Endothelial cell of umbilical vein (primary cell): Measurements from ENCODE around the gene CD82. TPM values are rescaled to one million over a fixed set of nuclear protein-coding genes. Genes with fewer than 3 reads are reported as not detected.

Experiments
- BruUV-seq: library from RNA; stranded (reverse); fragments of 400-500 nt; replicated peaks from 2 replicates; lab custom pipeline; 2021; lab: Mats Ljungman, UMichigan
- CTCF ChIA-PET: fragments of 300-600, 350-600 bp; sonication (Branson Sonifier 250); formaldehyde crosslinking; loops from one replicate; lab custom pipeline; 2021; ENCODE audit warnings: antibody characterized with exemption, inconsistent platforms; lab: Charles Lee
- POLR2A ChIA-PET: fragments of 300-600, 350-600 bp; sonication (Branson Sonifier 250); formaldehyde crosslinking; loops from one replicate; lab custom pipeline; 2021; ENCODE audit warnings: antibody characterized with exemption, inconsistent platforms; lab: Charles Lee
- DNase-seq: peaks from one replicate; pipeline ENCODE4 v3.0.0-alpha.2; 2011; ENCODE audit warnings: low read depth, low spot score
- FAIRE-seq: peaks from 2 replicates; lab custom pipeline; 2011; peaks lifted over from hg19 to GRCh38; lab: Jason Lieb, UNC
- H2AFZ ChIP-seq: 2 replicates; pipeline ENCODE4 v1.6.0; 2012; ENCODE audit warnings: low read depth, low read length, control low read depth, inconsistent platforms
- H3K27ac ChIP-seq: 2 replicates; pipeline ENCODE4 v1.5.1; 2011; ENCODE audit warnings: low read depth, mild to moderate bottlenecking, control low read depth, low read length, moderate library complexity; ENCODE audit not compliant: insufficient read depth
- H3K27me3 ChIP-seq, 2 experiments: 2 replicates each; pipeline versions ENCODE4 v1.6.0 to v1.6.1; 2011; ENCODE audit warnings: low read length in 2 of 2, mixed read lengths in 1 of 2; ENCODE audit not compliant: control insufficient read depth in 2 of 2, insufficient read depth in 2 of 2
- H3K36me3 ChIP-seq, 2 experiments: 2 replicates in 1 of 2; 3 replicates in 1 of 2; pipeline ENCODE4 v1.5.1; 2011; ENCODE audit warnings: low read length in 2 of 2, mild to moderate bottlenecking in 1 of 2, moderate library complexity in 1 of 2; ENCODE audit not compliant: control insufficient read depth in 2 of 2, insufficient read depth in 2 of 2; ENCODE audit errors: extremely low read depth in 1 of 2
- H3K4me1 ChIP-seq: 3 replicates; pipeline ENCODE4 v1.5.1; 2011; ENCODE audit warnings: mild to moderate bottlenecking, low read length; ENCODE audit not compliant: control insufficient read depth, insufficient read depth; ENCODE audit errors: extremely low read depth
- H3K4me2 ChIP-seq: 2 replicates; pipeline ENCODE4 v1.6.1; 2011; ENCODE audit warnings: low read length, control low read depth, mixed read lengths; ENCODE audit not compliant: insufficient read depth
- H3K4me3 ChIP-seq, 3 experiments: fragments of 200-600 bp in 1 of 3; sonication (generic), shearing (Covaris generic) in 1 of 3; replicated peaks in 1 of 3; 2 replicates each; pipeline ENCODE4 v1.5.1; 2011 to 2016; ENCODE audit warnings: control low read depth in 3 of 3, low read length in 3 of 3, mild to moderate bottlenecking in 2 of 3, inconsistent platforms in 1 of 3, low read depth in 1 of 3, moderate library complexity in 1 of 3; ENCODE audit not compliant: insufficient read depth in 1 of 3
- H3K79me2 ChIP-seq: 2 replicates; pipeline ENCODE4 v1.6.0; 2012; ENCODE audit warnings: low read length, inconsistent platforms; ENCODE audit not compliant: control insufficient read depth, insufficient read depth
- H3K9ac ChIP-seq: replicated peaks from 2 replicates; pipeline ENCODE3; 2011; ENCODE audit warnings: low read length, control low read depth; ENCODE audit not compliant: insufficient read depth; ENCODE audit errors: extremely low read depth
- H3K9me1 ChIP-seq: replicated peaks from 3 replicates; pipeline ENCODE4 v1.6.0; 2011; ENCODE audit warnings: mild to moderate bottlenecking, low read length; ENCODE audit not compliant: control insufficient read depth, insufficient read depth; ENCODE audit errors: extremely low read depth
- H3K9me3 ChIP-seq: replicated peaks from 2 replicates; pipeline ENCODE4 v1.5.1; 2012; ENCODE audit warnings: low read length, inconsistent platforms; ENCODE audit not compliant: control insufficient read depth, insufficient read depth
- H4K20me1 ChIP-seq: replicated peaks from 2 replicates; pipeline ENCODE3; 2011; ENCODE audit warnings: mild to moderate bottlenecking, low read length; ENCODE audit not compliant: control insufficient read depth, insufficient read depth; ENCODE audit errors: extremely low read depth
- CTCF ChIP-seq, 2 donors: IDR thresholded peaks; 1 replicate in 1 of 2; 2 replicates in 1 of 2; pipeline ENCODE4 v1.5.1; 2011; ENCODE audit warnings: low read length in 2 of 2, mild to moderate bottlenecking in 2 of 2, moderate library complexity in 2 of 2, control low read depth in 1 of 2, inconsistent platforms in 1 of 2, low read depth in 1 of 2; ENCODE audit not compliant: insufficient read depth in 1 of 2; ENCODE audit errors: extremely low read depth in 1 of 2
- FOS ChIP-seq: IDR thresholded peaks from 2 replicates; pipeline ENCODE4 v1.6.1; 2011; ENCODE audit warnings: mild to moderate bottlenecking, low read length, moderate library complexity, borderline replicate concordance; ENCODE audit not compliant: insufficient read depth
- GATA2 ChIP-seq: IDR thresholded peaks from 2 replicates; pipeline ENCODE4 v1.7.0; 2011; ENCODE audit warnings: low read depth, mild to moderate bottlenecking, moderate library complexity, mixed read lengths, low read length; ENCODE audit not compliant: insufficient read length, insufficient read depth
- JUN ChIP-seq: IDR thresholded peaks from 2 replicates; pipeline ENCODE4 v1.6.1; 2011; ENCODE audit warnings: borderline replicate concordance, low read depth; ENCODE audit not compliant: insufficient read length, insufficient read depth
- MAX ChIP-seq: IDR thresholded peaks from 2 replicates; pipeline ENCODE4 v1.6.1; 2011; ENCODE audit not compliant: insufficient read depth, insufficient read length
- MYC ChIP-seq: IDR thresholded peaks from one replicate; pipeline ENCODE4 v1.6.1; 2011; ENCODE audit warnings: mild to moderate bottlenecking, low read depth, low read length
- dilution Hi-C: fragments of 300-500 bp; cut with MboI; formaldehyde crosslinking; loops from one replicate; pipeline ENCODE4 v1.15.0; 2019; ENCODE audit warnings: low sequenced_read_pairs; ENCODE audit not compliant: extremely low pct_ligation_motif_present
- intact Hi-C: fragments of 100-400 bp; cut with micrococcal nuclease; formaldehyde crosslinking; loops from one replicate; pipeline ENCODE4 v1.10.0; 2022
- polyA plus RNA-seq, 4 experiments: library from polyadenylated mRNA; depleted of rRNA in 3 of 4; stranded (reverse) in 3 of 4; unstranded in 1 of 4; fragments of >200 nt; gene quantifications; 2 replicates each; pipeline versions ENCODE4 v1.2.1 to v1.2.3, GENCODE V29; 2011 to 2012; ENCODE audit warnings: missing spikeins in 1 of 4
- total RNA-seq: library from RNA; stranded (reverse); gene quantifications from 2 replicates; pipeline ENCODE4 v1.2.3, GENCODE V29; 2021

The CD82 gene
- total and polyA plus RNA-seq, 2 donors (not counting 3 experiments of a cell fraction or from before 2014, with no cell fraction given) = 17.9 to 25.2 TPM

GRCh38 chr11:44529895-44530412 lies 35.5 kb upstream of the CD82 start:
- no peak overlapping the region for H3K4me3 ChIP-seq
- no peak for DNase-seq
- intact Hi-C loops (no loop called here), dilution Hi-C loops (no loop called here)
- no peaks in the 10 kb centered on the region for H3K9me1 ChIP-seq
- FAIRE-seq = no peak
- no TSS peak for BruUV-seq
- H3K9me3 ChIP-seq = no peaks in the 10 kb centered on the region
- CTCF ChIA-PET = interaction anchor here (1.3 to 2.3 kb wide), 2 partner anchors 10 to 397 kb away, joined by 4 to 7 read pairs; no protein-coding TSS in a partner anchor
- H3K4me1 ChIP-seq = no peaks in the 10 kb centered on the region
- H4K20me1 ChIP-seq = no peaks in the 10 kb centered on the region
- TF ChIP-seq CTCF (IDR thresholded peaks at IDR 0.05; ENCODE audit: extremely low read depth in 1 of 2, insufficient read depth in 1 of 2, low read depth in 1 of 2, low read length in 2 of 2) (no peak), MYC (no peak), MAX (no peak), FOS (no peak), JUN (no peak), GATA2 (no peak)
- H3K9ac ChIP-seq = no peak overlapping the region
- POLR2A ChIA-PET = no interaction called here
- no peaks in the 10 kb centered on the region for H3K36me3 ChIP-seq
- no peaks in the 10 kb centered on the region for H3K79me2 ChIP-seq
- H2AFZ ChIP-seq = no peak overlapping the region
- H3K27me3 ChIP-seq = peaks cover 0 to 2% of the 10 kb centered on the region in 2 experiments
- no peak overlapping the region for H3K4me2 ChIP-seq
- H3K27ac ChIP-seq = no peak overlapping the region
